GM18909 (cell line): Measurements from ENCODE around the gene ACSS1.
"Not testable (repeated sequence)": the region's sequence is repeated elsewhere in the genome, so short reads cannot be mapped to it uniquely, and the experiment has no call there.

Experiments
- ATAC-seq: cut with Tn5 transposase; IDR thresholded peaks from one replicate; pipeline ENCODE4 v1.9.1; 2021; ENCODE audit warnings: mild to moderate bottlenecking; ENCODE audit not compliant: unreplicated experiment, poor library complexity

Gene ACSS1

GRCh38 chr20:25016471-25016870, 41.5 kb downstream of the ACSS1 start:
- ATAC-seq = no peak

- no peak for ATAC-seq
These were observed 42.0 kb downstream of the ACSS1 start for GRCh38 chr20:25015986-25016385.

GRCh38 chr20:25014816-25015215, 43.1 kb downstream of the ACSS1 start:
- ATAC-seq = no peak

- ATAC-seq = no peak
These were observed 44.2 kb downstream of the ACSS1 start for GRCh38 chr20:25013478-25014380.

GRCh38 chr20:25012616-25013189, 45.2 kb downstream of the ACSS1 start:
- no peak for ATAC-seq

- ATAC-seq = no peak
These were observed 46.1 kb downstream of the ACSS1 start for GRCh38 chr20:25011831-25012241.

- no peak for ATAC-seq
These were observed 46.7 kb downstream of the ACSS1 start for GRCh38 chr20:25011261-25011660.

GRCh38 chr20:25009218-25010145, 48.5 kb downstream of the ACSS1 start:
- ATAC-seq = no peak

GRCh38 chr20:25008388-25009217, 49.3 kb downstream of the ACSS1 start:
- no peak for ATAC-seq

GRCh38 chr20:25007491-25008305, 50.2 kb downstream of the ACSS1 start:
- no peak for ATAC-seq

GRCh38 chr20:25006431-25007167, 51.3 kb downstream of the ACSS1 start:
- no peak for ATAC-seq

- no peak for ATAC-seq
These were observed 52.3 kb downstream of the ACSS1 start for GRCh38 chr20:25005661-25006060.

GRCh38 chr20:25005220-25005619, 52.7 kb downstream of the ACSS1 start:
- ATAC-seq = no peak

- no peak for ATAC-seq
These were observed 54.9 kb downstream of the ACSS1 start for GRCh38 chr20:25003002-25003401.

GRCh38 chr20:25001323-25001722, 56.6 kb downstream of the ACSS1 start:
- not testable (repeated sequence) for ATAC-seq

GRCh38 chr20:25000268-25000801, 57.6 kb downstream of the ACSS1 start:
- ATAC-seq = no peak

GRCh38 chr20:24999568-24999967, 58.4 kb downstream of the ACSS1 start:
- no peak for ATAC-seq
